Ammon's horn (tissue), 1 donor: ENCODE results near the gene GGTA1.
"Not testable (repeated sequence)": the region's sequence is repeated elsewhere in the genome, so short reads cannot be mapped to it uniquely, and the experiment has no call there.

Experiments used
- DNase-seq: peaks from one replicate; pipeline ENCODE4 v3.0.0-alpha.2; 2016; ENCODE audit warnings: low spot score

The GGTA1 gene

GRCh38 chr9:121499427-121500164, at the start of gene GGTA1:
Gene GGTA1, minus strand, starts transcription at chr9:121499844. Its CDS starts 31,922 bp downstream, at chr9:121467922.
- peak; percentile 40 for DNase-seq

- DNase-seq, result no peak
These were observed 49.0 kb upstream of the GGTA1 start for GRCh38 chr9:121548666-121549065.

- DNase-seq, result peak; percentile 95
These were observed 46.3 kb upstream of the GGTA1 start for GRCh38 chr9:121545875-121546423.

GRCh38 chr9:121545150-121545874, 45.7 kb upstream of the GGTA1 start:
- DNase-seq, result no peak

GRCh38 chr9:121542025-121542424, 42.4 kb upstream of the GGTA1 start:
- DNase-seq, result no peak

GRCh38 chr9:121541256-121541655, 41.6 kb upstream of the GGTA1 start:
- DNase-seq, result no peak

- DNase-seq, result no peak
These were observed 38.6 kb upstream of the GGTA1 start for GRCh38 chr9:121538221-121538620.

- DNase-seq, result peak; percentile 40
These were observed 37.6 kb upstream of the GGTA1 start for GRCh38 chr9:121537283-121537682.

- DNase-seq, result no peak
These were observed 33.2 kb upstream of the GGTA1 start for GRCh38 chr9:121532881-121533280.

GRCh38 chr9:121529237-121529987, 29.8 kb upstream of the GGTA1 start:
- peak; percentile 67 for DNase-seq

GRCh38 chr9:121528642-121529041, 29.0 kb upstream of the GGTA1 start:
- no peak for DNase-seq

- DNase-seq, result no peak
These were observed 27.7 kb upstream of the GGTA1 start for GRCh38 chr9:121527371-121527770.

GRCh38 chr9:121519688-121520087, 20.0 kb upstream of the GGTA1 start:
- not testable (repeated sequence) for DNase-seq

GRCh38 chr9:121518634-121519033, 19.0 kb upstream of the GGTA1 start:
- no peak for DNase-seq

GRCh38 chr9:121513166-121513565, 13.5 kb upstream of the GGTA1 start:
- not testable (repeated sequence) for DNase-seq

- peak; percentile 52 for DNase-seq
These were observed 11.3 kb upstream of the GGTA1 start for GRCh38 chr9:121510766-121511550.

- no peak for DNase-seq
These were observed 9.5 kb upstream of the GGTA1 start for GRCh38 chr9:121509180-121509579.

- DNase-seq, result no peak
These were observed 8.8 kb upstream of the GGTA1 start for GRCh38 chr9:121508415-121508814.

- no peak for DNase-seq
These were observed 6.5 kb upstream of the GGTA1 start for GRCh38 chr9:121505903-121506735.

- DNase-seq, result peak; percentile 55
These were observed 3.8 kb upstream of the GGTA1 start for GRCh38 chr9:121503444-121503843.

- no peak for DNase-seq
These were observed 478 bp upstream of the GGTA1 start for GRCh38 chr9:121500165-121500478.
